Measurements from ENCODE around the gene ADGRD1.

DNA sequence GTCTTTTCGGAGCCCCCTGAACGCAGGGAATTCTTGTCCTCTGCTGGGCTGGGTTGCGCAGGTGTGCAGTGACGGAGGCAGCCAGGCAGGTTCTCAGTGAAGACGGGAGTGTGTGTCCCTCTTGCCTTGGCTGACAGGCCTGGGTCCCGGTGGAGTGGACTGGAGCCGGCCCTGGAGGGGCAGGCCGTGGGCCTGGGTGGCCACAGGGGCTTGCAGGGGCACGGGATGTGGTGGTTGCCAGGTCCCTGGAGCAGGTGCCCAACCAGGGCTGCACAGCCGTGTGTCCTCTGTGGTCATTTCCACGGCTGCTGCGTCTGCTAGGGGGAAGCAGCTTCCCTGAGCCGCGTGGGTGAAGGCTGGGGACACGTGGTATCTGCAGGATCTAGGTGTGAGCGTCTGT is 79.8 kb downstream of the ADGRD1 start:
- no peak for TF ChIP-seq RFX5 (IDR thresholded peaks at IDR 0.05; ENCODE audit: low read length)
- TF ChIP-seq CHD2 (IDR thresholded peaks at IDR 0.05; ENCODE audit: low read length, partially characterized antibody), result no peak
- TF ChIP-seq POLR2AphosphoS5 (IDR thresholded peaks at IDR 0.05; ENCODE audit: low read depth, low read length), result no peak
- no peak for TF ChIP-seq FOXJ3 (CRISPR knock-in tag; IDR thresholded peaks at IDR 0.05)
- TF ChIP-seq YY1 (IDR thresholded peaks at IDR 0.05; ENCODE audit: low read depth), result no peak
- no peak for TF ChIP-seq EP300 (IDR thresholded peaks at IDR 0.05; ENCODE audit: borderline replicate concordance in 1 of 2, low read depth in 1 of 2, low read length in 1 of 2)
- TF ChIP-seq, protein P1, sequence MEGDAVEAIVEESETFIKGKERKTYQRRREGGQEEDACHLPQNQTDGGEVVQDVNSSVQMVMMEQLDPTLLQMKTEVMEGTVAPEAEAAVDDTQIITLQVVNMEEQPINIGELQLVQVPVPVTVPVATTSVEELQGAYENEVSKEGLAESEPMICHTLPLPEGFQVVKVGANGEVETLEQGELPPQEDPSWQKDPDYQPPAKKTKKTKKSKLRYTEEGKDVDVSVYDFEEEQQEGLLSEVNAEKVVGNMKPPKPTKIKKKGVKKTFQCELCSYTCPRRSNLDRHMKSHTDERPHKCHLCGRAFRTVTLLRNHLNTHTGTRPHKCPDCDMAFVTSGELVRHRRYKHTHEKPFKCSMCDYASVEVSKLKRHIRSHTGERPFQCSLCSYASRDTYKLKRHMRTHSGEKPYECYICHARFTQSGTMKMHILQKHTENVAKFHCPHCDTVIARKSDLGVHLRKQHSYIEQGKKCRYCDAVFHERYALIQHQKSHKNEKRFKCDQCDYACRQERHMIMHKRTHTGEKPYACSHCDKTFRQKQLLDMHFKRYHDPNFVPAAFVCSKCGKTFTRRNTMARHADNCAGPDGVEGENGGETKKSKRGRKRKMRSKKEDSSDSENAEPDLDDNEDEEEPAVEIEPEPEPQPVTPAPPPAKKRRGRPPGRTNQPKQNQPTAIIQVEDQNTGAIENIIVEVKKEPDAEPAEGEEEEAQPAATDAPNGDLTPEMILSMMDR (IDR thresholded peaks at IDR 0.05), result no peak
- TF ChIP-seq GATA2 (CRISPR knock-in tag; IDR thresholded peaks at IDR 0.05), result no peak
- no peak for TF ChIP-seq MAX (IDR thresholded peaks at IDR 0.05; ENCODE audit: low read depth)
- no peak for TF ChIP-seq MXI1 (IDR thresholded peaks at IDR 0.05; ENCODE audit: low read depth, low read length)
- TF ChIP-seq ELF1 (IDR thresholded peaks at IDR 0.05), result no peak
- no peak for TF ChIP-seq GABPA (IDR thresholded peaks at IDR 0.05; ENCODE audit: low read depth)

All from SK-N-SH (cell line).